ENCODE measurements around the gene FPR1. TPM values are rescaled to one million over a fixed set of nuclear protein-coding genes. Genes with fewer than 3 reads are reported as not detected.
A peak's percentile ranks its signal among the peaks of the same experiment; 100 is the strongest.

The FPR1 gene
- total RNA-seq, 1 donor from 2014 or later, result 4.3 TPM

GRCh38 chr19:51713319-51714285, 38.1 kb downstream of the FPR1 start:
- intact Hi-C loops (cut with micrococcal nuclease), result no loop called here
- DNase-seq, result no peak
- no peak for ATAC-seq

- ATAC-seq (peak; percentile 23), DNase-seq (no peak)
- intact Hi-C loops (cut with micrococcal nuclease), result no loop called here
Measured at GRCh38 chr19:51712461-51713081, 39.1 kb downstream of the FPR1 start.

- intact Hi-C loops (cut with micrococcal nuclease), result no loop called here
- ATAC-seq (no peak), DNase-seq (no peak)
Measured at GRCh38 chr19:51711702-51712101, 40.0 kb downstream of the FPR1 start.

GRCh38 chr19:51710163-51710562, 41.5 kb downstream of the FPR1 start:
- DNase-seq, result no peak
- ATAC-seq, result no peak
- intact Hi-C loops (cut with micrococcal nuclease), result no loop called here

DNA sequence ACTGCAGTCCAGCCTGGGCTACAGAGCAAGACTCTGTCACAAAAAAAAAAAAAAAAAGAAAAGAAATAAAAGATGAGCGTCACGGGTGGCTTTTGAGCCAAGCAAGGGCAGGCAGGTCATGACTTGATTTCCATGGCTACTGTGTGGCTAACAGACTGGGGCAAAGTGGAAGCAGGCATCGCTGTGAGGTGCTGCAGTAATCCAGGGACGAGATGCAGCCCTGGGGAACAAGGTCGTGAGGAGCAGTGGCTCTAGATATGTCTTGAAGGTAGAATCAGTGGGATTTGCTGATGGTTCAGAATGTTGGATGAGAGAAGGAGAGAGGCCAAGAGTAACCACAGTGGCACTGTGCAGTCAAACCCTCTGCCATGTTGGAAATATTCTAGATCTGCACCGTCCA, 42.1 kb downstream of the FPR1 start:
- ATAC-seq (no peak), DNase-seq (no peak)
- intact Hi-C loops (cut with micrococcal nuclease), result no loop called here

DNA sequence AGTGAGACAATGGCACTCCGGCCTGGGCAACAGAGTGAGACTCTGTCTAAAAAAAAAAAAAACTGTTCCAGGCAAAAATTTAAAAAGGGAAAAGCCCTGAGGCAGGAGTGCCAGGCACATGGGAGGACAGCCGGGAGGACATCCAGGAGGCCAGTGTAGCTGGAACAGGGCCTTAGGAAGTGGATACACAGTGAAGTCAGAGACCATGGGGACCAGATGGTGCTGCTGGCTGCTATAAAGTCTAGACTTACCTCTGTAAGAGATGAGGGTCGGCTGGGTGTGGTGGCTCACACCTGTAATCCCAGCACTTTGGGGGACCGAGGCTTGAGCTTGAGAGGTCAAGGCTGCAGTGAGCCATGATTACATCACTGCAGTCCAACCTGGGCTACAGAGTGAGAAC, 42.9 kb downstream of the FPR1 start:
- intact Hi-C loops (cut with micrococcal nuclease), result no loop called here
- no peak for ATAC-seq

GRCh38 chr19:51706885-51707284, 44.8 kb downstream of the FPR1 start:
- DNase-seq, result no peak
- ATAC-seq, result no peak
- intact Hi-C loops (cut with micrococcal nuclease), result no loop called here

More for the DNA sequence above, 42.9 kb downstream of the FPR1 start:
- DNase-seq, result no peak

DNA sequence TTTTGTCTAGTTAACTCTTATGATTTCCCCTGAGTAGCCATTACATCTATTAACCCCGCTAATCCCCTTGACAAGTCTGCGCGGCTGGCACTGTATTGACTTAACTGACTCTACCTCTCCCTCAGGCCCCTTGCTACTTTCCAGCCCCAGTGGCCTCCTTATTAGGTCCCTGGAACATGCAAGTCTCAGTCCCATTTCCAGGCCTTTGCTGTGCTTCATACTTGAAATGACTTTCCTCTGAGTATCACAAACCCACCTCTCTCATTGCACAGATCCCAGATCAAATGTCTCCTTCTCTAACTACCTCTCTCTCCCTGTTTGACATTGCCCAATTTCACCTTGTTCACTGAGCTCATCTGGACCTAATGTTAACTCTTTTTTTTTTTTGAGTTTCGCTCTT, 45.4 kb downstream of the FPR1 start:
- intact Hi-C loops (cut with micrococcal nuclease), result no loop called here
- ATAC-seq (no peak), DNase-seq (no peak)

DNA sequence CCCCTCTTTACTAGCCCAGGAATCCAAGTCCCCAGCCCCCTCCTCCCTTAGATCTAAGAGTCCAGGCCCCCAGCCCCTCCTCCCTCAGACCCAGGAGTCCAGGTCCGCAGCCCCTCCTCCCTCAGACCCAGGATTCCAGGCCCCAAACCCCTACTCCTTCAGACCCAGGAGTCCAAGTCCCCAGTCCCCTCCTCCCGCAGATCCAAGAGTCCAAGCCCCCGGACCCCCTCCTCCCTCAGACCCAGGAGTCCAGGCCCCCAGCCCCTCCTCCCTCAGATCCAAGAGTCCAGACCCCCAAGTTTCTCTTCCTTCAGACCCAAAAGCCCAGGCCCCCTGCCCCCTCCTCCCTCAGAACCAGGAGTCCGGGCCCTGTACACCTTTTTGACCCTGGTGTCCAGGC, 47.1 kb downstream of the FPR1 start:
- DNase-seq (no peak), ATAC-seq (no peak)
- intact Hi-C loops (cut with micrococcal nuclease), result no loop called here

DNA sequence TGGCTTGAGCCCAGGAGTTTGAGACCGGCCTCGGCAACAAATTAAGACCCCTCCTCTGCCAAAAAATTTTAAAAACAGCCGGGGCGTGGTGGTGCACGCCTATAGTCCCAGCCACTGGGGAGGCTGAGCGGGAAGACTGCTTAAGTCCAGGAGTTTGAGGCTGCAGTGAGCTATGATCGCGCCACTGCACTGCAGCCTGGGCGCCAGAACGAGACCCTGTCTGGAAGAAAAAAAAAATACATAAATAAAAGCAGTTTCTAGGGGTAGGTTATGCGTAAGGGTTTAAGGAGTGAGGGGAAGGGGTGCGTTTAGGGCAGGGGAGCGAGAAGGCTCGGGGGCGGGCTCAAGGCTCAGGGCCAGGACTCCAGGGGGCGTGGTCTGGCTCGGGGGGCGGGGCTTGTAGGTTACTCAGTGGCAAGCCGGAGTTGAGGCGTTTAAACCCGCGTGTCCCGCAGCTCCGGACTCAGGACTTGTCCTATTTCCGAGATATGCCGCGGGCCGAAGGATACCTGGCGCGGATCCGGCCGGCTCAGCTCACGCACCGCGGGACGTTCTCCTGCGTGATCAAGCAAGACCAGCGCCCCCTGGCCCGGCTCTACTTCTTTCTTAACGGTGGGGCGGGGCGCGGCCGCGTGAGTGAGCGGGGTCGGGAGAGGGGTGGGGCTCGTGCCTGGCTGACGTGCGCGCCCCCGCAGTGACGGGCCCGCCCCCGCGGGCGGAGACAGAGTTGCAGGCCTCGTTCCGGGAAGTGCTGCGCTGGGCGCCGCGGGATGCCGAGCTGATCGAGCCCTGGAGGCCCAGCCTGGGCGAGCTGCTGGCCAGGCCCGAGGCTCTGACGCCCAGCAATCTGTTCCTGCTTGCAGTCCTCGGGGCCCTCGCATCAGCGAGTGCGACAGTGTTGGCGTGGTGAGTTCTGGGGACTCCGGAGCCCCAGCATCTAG, 47.8 kb downstream of the FPR1 start:
- DNase-seq (peak; percentile 99), ATAC-seq (peak; percentile 95)
- intact Hi-C loops (cut with micrococcal nuclease), result no loop called here

DNA sequence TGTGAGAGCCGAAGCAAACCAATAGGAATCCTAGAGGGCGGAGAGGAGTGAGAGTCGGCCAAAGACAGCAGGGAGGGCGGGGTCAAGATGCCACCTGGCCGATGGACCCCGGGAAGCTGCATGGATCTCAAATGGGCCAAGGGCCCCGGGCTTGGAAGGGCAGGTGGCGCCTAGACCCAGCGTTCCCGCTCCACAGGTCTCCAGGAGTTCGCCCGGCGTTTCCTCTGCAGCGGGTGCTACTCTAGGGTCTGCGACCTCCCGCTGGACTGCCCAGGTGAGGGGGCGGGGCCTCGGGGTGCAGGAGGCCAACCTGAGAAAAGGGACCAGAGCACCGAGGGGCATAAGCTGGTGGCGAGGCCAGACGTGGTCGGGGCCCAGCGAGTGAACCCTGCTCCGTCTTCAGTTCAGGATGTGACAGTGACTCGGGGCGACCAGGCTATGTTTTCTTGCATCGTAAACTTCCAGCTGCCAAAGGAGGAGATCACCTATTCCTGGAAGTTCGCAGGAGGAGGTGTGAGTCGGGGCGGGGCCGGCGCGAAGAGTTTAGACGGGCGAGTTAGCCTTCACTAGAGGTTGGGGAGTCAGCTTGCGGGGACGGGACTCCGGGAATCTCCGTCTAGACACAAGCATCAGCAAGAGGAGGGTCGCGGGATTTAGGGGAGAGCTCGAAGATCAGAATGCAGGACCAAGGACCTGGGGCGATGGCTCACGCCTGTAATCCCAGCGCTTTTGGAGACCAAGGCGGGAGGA, 48.7 kb downstream of the FPR1 start:
- intact Hi-C loops (cut with micrococcal nuclease), result no loop called here

DNA sequence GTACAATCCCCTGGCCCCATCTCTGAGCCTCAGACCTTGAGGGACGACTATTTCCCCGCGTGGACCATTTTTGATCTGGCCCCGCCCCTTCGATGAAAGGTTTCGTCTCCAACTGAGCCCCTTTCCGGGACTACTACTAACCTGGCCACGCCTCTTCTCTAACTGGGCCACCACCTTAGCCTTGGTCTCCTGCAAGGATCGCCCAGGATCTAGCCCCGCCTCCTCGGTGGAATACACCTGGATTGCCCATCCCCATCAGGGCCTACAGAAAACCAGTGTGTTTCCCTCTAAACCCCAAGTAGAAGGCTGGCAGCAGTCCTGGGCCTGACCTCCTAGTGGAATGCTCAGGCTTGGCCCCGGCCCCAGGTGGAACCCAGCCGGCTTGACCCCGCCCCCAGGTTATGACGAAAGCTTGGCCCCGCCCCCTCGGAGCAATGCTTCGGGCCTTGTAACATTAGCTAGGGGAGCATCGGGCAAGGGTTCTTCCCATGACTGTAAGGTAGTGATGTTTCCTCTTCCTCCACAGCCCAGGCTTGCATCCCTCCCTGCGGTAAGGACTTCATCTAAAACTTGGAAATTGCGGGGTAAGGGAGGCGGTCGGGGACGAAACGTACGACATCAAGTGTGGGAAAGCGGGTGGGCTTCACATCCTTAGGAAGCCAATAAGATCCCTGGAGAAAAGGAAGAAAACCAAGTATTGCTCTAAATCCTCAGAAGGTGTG, 49.4 kb downstream of the FPR1 start:
- intact Hi-C loops (cut with micrococcal nuclease), result no loop called here

More for the DNA sequence above, 48.7 kb downstream of the FPR1 start:
- ATAC-seq (peak; percentile 1), DNase-seq (peak; percentile 50)

GRCh38 chr19:51701468-51702100, 50.1 kb downstream of the FPR1 start:
- DNase-seq (no peak), ATAC-seq (no peak)
- intact Hi-C loops (cut with micrococcal nuclease), result no loop called here

More for the DNA sequence above, 49.4 kb downstream of the FPR1 start:
- ATAC-seq (peak; percentile 33), DNase-seq (peak; percentile 88)

DNA sequence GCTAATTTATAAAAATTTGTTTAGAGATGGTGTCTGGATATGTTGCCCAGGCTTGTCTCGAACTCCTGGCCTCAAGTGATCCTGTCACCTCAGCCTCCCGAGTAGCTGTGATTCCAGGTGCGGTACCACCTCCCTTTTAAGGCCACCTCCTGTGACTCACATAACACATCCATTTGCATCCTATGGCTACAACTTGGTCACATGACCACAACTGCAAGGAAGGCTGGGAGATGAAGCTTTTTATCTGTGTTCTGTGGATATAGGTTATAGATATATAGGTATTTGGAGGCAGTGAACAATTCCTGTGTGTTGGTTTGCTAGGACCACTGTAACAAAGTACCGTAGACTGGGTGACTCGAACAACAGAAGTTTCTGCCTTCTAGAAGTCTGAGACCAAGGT, 52.5 kb downstream of the FPR1 start:
- ATAC-seq (no peak), DNase-seq (no peak)
- intact Hi-C loops (cut with micrococcal nuclease), result no loop called here

GRCh38 chr19:51698296-51698695, 53.4 kb downstream of the FPR1 start:
- ATAC-seq (no peak), DNase-seq (no peak)
- intact Hi-C loops (cut with micrococcal nuclease), result no loop called here

GRCh38 chr19:51697169-51697776, 54.4 kb downstream of the FPR1 start:
- no peak for ATAC-seq
- intact Hi-C loops (cut with micrococcal nuclease), result no loop called here
- DNase-seq, result no peak

DNA sequence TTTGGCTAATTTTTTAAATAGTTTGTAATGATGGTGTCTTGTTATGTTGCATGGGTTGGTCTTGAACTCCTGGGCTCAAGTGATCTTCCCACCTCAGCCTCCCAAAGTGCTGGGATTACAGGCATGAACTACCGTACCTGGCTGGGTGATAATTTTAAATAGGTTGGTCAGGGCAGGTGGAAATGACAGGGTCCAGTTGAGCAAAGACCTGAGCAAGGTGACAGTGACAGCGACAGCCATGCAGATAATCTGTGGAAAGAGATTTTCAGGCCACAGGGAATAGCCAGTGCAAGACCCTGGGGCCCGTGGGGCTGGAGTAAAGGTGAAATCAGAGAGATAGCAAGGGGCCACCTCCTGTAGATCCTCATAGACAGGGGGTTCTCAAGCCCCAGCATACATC, 55.1 kb downstream of the FPR1 start:
- no peak for ATAC-seq
- no peak for DNase-seq
- intact Hi-C loops (cut with micrococcal nuclease), result no loop called here
